Myocyte (in vitro differentiated cells): ENCODE results near the gene IGF1R. TPM values are rescaled to one million over a fixed set of nuclear protein-coding genes. Genes with fewer than 3 reads are reported as not detected.

Source experiments
- DNase-seq: peaks from one replicate; pipeline ENCODE4 v3.0.0-alpha.2; 2012; ENCODE audit warnings: low read depth
- total RNA-seq: library from RNA; depleted of rRNA; stranded (reverse); fragments of >200 nt; gene quantifications from 2 replicates; pipeline ENCODE4 v1.2.3, GENCODE V29; 2014

The IGF1R gene
- total RNA-seq, 1 donor from 2014 or later = 21.2 TPM

DNA sequence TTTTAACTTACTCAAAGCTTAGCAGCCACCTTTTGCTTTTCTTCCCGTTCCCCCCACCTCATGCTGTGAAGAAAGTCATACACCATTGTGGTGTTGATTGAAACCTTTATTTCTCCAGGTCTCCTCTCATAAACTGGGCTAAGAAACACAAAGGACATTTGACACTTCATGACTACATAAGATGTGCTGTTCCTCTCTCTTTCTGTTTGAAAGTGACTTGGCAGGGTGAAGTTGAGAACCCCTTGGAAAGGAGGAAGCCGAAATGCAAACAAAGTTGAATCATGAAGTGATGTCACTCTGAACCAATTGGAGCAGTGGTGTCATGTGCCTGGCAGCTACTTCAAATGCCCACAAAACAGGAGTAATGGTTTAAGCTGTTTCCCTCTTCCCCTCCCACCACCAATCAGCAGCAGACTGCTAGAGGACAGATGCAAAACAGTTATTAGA, 174.7 kb downstream of the IGF1R start:
- DNase-seq = peak; percentile 76

- DNase-seq = no peak
These were observed 175.3 kb downstream of the IGF1R start for GRCh38 chr15:98823616-98824015.

DNA sequence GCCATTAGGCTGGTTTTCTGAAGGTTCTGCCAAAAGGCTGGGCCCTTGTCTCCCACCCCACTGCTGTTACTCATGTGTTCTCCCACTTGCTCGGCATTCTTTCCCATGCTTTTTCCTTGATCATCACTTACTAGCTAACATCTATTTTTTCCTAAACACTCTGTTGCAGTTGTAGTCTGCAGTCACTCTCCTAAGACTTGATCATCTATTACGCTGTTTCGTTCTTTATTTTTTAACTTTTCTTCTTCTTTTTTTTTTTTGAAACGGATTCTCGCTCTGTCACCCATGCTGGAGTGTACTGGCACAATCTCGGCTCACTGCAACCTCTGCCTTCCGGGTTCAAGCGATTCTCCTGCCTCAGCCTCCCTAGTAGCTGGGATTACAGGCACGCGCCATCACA, 176.3 kb downstream of the IGF1R start:
- no peak for DNase-seq

GRCh38 chr15:98826658-98827057, 178.3 kb downstream of the IGF1R start:
- DNase-seq = no peak

- no peak for DNase-seq
These were observed 178.9 kb downstream of the IGF1R start for GRCh38 chr15:98827217-98827616.

GRCh38 chr15:98830034-98830634, 181.8 kb downstream of the IGF1R start:
- no peak for DNase-seq

DNA sequence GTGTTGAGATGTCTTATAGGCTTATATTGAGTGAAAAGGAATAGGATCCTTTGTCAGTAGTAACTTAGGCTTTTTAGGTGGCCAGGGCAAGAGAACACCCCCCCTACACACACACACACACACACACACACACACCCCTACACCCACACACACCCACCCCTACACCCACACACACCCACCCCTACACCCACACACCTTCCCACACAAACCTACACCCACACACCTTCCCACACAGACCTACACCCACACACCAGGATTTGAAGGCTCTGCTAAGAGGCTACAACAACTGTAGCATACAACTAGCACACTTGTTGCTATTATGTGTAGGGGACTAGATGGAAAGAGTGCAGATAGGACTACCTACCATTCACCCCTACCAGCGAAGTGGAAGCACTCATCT, 186.6 kb downstream of the IGF1R start:
- DNase-seq = no peak

- DNase-seq = no peak
These were observed 187.5 kb downstream of the IGF1R start for GRCh38 chr15:98835876-98836275.

- peak; percentile 87 for DNase-seq
These were observed 190.3 kb downstream of the IGF1R start for GRCh38 chr15:98838387-98839259.

- DNase-seq = no peak
These were observed 191.7 kb downstream of the IGF1R start for GRCh38 chr15:98840053-98840452.

DNA sequence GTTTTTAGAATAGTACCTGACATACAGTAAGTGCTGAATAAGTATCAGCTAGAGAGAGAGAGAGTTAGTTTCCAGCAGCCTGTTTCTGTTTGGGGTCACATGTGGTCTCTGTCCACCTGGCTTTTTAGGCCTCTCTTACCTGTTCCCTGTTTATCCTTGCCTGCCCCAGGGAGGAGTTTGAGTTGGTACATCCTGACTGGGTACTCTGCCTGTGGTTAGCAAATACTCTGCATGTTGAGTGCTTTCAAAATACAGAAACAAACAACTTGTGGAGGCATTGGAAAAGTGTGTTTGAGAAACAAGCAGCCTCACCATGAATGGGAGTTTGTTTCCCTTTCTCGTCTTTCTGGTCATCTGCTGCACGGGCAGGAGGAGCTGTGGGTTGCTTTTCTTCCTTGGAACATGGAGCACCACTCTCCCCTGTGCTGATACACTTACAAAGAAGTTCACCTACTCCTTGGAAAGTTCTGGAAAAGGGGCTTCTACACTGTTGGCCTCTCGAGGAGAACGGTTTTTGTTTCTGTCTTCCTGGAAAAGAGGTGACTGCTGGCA, 193.2 kb downstream of the IGF1R start:
- no peak for DNase-seq

DNA sequence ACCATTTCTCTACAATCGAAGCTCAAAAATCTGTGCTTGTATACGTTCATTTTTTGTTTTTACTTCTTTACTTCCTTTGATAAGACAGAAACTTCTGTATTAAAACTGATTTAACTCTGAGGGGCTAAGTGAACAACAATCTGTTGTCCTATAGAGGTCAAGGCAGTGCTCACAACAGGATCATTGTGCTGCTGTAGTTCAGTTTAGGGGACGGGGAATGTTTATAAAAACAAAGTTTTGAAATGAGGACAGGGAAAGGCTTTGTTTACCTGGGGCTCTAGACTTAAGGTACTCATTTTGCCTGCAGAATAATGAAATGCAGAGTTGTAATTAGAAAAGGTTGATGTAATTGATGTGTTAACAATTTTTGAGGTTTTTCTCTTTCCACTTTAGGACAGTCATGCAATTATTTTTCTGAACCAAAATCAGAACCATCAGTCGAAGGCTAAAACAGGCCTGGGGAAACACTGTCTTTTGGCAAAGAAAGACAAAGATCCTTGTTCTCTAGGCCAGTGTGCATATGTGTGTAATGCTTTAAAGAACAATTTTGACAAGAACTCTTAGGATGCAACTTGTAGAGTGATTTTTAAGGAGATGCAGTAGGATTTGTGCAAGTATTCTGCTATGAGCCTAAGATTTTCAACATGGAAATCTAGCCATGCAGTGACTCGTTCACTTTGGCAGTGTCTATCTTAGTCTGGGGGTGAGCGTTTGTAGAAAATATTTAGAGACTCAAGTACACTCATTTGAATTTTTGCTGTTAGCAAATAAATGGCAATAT, 194.0 kb downstream of the IGF1R start:
- DNase-seq = no peak

GRCh38 chr15:98842973-98843285, 194.6 kb downstream of the IGF1R start:
- no peak for DNase-seq

DNA sequence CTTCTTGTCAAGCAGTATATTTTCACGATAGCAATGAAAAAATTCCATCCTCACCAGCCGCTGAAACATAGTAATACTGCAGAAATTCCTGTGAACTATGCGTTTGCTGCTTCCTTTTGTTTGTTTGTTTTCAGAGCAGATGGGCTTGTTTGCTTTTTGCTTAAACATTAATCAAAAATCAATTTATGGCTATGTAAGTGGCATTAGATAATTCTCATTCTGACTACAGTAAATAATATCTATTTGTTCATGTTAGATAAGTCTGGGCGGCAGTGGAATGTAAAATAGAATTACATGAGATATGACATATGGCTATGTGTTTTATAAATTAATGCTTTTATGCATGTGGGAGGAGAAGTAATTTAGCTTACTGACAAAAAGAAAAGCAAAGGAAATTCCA, 195.5 kb downstream of the IGF1R start:
- no peak for DNase-seq

DNA sequence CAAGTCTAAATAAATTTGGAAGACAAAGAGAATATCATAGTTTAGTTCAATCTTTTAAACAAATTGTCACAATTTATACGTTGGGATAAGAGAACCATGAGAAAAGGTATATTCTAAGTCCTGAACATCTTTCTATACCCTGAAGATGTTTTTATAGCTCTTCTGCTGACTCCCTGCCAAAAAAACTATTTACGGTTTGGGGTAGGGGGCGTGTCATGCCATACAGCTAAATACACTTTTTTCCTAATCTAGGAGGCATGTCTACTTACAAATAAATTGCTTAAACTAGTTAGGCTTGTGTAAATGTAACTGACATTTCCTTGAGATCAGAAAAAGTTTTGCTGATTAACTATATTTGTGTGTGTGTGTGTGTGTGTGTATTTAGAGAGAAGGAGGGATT, 195.9 kb downstream of the IGF1R start:
- no peak for DNase-seq

- no peak for DNase-seq
These were observed 197.0 kb downstream of the IGF1R start for GRCh38 chr15:98845138-98845884.

- DNase-seq = peak; percentile 69
These were observed 202.7 kb downstream of the IGF1R start for GRCh38 chr15:98850961-98851572.

DNA sequence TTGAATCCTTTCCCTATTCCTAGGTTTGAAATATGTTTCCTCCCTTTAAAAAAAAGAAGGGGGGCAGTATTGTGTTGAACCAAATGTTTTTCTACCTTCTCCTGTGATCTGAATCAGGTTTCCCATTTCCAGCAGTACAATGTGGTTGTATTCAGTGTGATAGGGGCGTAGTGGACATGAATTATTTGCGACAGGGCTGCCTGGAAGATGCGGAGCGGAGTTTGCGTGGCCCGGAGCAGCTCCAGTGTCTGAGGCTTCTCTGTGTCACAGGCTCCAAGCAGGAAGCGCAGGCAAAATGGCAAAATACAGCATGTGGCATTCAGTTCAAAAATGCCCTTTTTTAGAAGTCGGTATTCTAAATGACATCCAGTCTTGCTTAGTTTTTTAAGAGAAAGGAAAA, 204.8 kb downstream of the IGF1R start:
- peak; percentile 92 for DNase-seq

- no peak for DNase-seq
These were observed 205.5 kb downstream of the IGF1R start for GRCh38 chr15:98853617-98854420.

- DNase-seq = no peak
These were observed 206.2 kb downstream of the IGF1R start for GRCh38 chr15:98854496-98854895.
